ENCODE measurements around the gene GXYLT2.
"Not testable (repeated sequence)": the region's sequence is repeated elsewhere in the genome, so short reads cannot be mapped to it uniquely, and the experiment has no call there.

Gene GXYLT2

GRCh38 chr3:72977060-72977808, 89.4 kb downstream of the GXYLT2 start:
- no peak for DNase-seq

- DNase-seq: no peak
Observed at GRCh38 chr3:72982609-72983366, 94.9 kb downstream of the GXYLT2 start.

- DNase-seq: no peak
Observed at GRCh38 chr3:72985576-72985975, 97.7 kb downstream of the GXYLT2 start.

- DNase-seq: no peak
Observed at GRCh38 chr3:72990701-72991395, 103.0 kb downstream of the GXYLT2 start.

GRCh38 chr3:72991522-72991921, 103.7 kb downstream of the GXYLT2 start:
- no peak for DNase-seq

- DNase-seq: no peak
Observed at GRCh38 chr3:72993391-72993790, 105.5 kb downstream of the GXYLT2 start.

- no peak for DNase-seq
Observed at GRCh38 chr3:72995337-72995736, 107.5 kb downstream of the GXYLT2 start.

- DNase-seq: no peak
Observed at GRCh38 chr3:72996121-72996472, 108.3 kb downstream of the GXYLT2 start.

GRCh38 chr3:72996473-72997333, 108.9 kb downstream of the GXYLT2 start, which contains the start of gene PPP4R2:
PPP4R2 (plus strand) TSS chr3:72996811; CDS start chr3:72997038, 227 bp downstream.
- DNase-seq: peak; percentile 17

- DNase-seq: peak; percentile 10
Observed at GRCh38 chr3:72997421-72997961, 109.6 kb downstream of the GXYLT2 start.

- DNase-seq: no peak
Observed at GRCh38 chr3:72998466-72998865, 110.6 kb downstream of the GXYLT2 start.

- no peak for DNase-seq
Observed at GRCh38 chr3:72999951-73000350, 112.1 kb downstream of the GXYLT2 start.

GRCh38 chr3:73003050-73003449, 115.2 kb downstream of the GXYLT2 start:
- DNase-seq: not testable (repeated sequence)

- no peak for DNase-seq
Observed at GRCh38 chr3:73004316-73004715, 116.5 kb downstream of the GXYLT2 start.

- DNase-seq: no peak
Observed at GRCh38 chr3:73007992-73008712, 120.3 kb downstream of the GXYLT2 start.

- no peak for DNase-seq
Observed at GRCh38 chr3:73009008-73009407, 121.2 kb downstream of the GXYLT2 start.

GRCh38 chr3:73009750-73010149, 121.9 kb downstream of the GXYLT2 start:
- no peak for DNase-seq

GRCh38 chr3:73010158-73010557, 122.3 kb downstream of the GXYLT2 start:
- DNase-seq: no peak

- DNase-seq: no peak
Observed at GRCh38 chr3:73018298-73018697, 130.5 kb downstream of the GXYLT2 start.

- DNase-seq: no peak
Observed at GRCh38 chr3:73018790-73019441, 131.1 kb downstream of the GXYLT2 start.

- DNase-seq: no peak
Observed at GRCh38 chr3:73021301-73021835, 133.5 kb downstream of the GXYLT2 start.
